Epithelial cell of proximal tubule (primary cell): ENCODE data around the gene CNNM4. TPM values are rescaled to one million over a fixed set of nuclear protein-coding genes. Genes with fewer than 3 reads are reported as not detected.
A peak's percentile ranks its signal among the peaks of the same experiment; 100 is the strongest.

ENCODE experiments used
- DNase-seq: peaks from one replicate; pipeline ENCODE4 v3.0.0-alpha.2; 2011; ENCODE audit warnings: low read depth
- H3K4me3 ChIP-seq: 2 replicates; pipeline ENCODE4 v1.5.1; 2011; ENCODE audit warnings: low read depth, mild to moderate bottlenecking, low read length
- total RNA-seq: library from RNA; depleted of rRNA; stranded (reverse); fragments of >200 nt; gene quantifications from 2 replicates; pipeline ENCODE4 v1.2.3, GENCODE V29; 2015
- TF ChIP-seq, protein P1 (sequence below): conservative IDR thresholded peaks from 2 replicates; pipeline ENCODE4 v1.5.1; 2012; ENCODE audit warnings: low read depth, mild to moderate bottlenecking, low read length

CNNM4 gene
- total RNA-seq, 1 donor from 2014 or later: 5.7 TPM

- no peak for DNase-seq
- TF ChIP-seq, protein P1, sequence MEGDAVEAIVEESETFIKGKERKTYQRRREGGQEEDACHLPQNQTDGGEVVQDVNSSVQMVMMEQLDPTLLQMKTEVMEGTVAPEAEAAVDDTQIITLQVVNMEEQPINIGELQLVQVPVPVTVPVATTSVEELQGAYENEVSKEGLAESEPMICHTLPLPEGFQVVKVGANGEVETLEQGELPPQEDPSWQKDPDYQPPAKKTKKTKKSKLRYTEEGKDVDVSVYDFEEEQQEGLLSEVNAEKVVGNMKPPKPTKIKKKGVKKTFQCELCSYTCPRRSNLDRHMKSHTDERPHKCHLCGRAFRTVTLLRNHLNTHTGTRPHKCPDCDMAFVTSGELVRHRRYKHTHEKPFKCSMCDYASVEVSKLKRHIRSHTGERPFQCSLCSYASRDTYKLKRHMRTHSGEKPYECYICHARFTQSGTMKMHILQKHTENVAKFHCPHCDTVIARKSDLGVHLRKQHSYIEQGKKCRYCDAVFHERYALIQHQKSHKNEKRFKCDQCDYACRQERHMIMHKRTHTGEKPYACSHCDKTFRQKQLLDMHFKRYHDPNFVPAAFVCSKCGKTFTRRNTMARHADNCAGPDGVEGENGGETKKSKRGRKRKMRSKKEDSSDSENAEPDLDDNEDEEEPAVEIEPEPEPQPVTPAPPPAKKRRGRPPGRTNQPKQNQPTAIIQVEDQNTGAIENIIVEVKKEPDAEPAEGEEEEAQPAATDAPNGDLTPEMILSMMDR: no peak
- peak overlapping the region; percentile 69 for H3K4me3 ChIP-seq
Measured at GRCh38 chr2:96764253-96764637, 3.5 kb downstream of the CNNM4 start.

DNA sequence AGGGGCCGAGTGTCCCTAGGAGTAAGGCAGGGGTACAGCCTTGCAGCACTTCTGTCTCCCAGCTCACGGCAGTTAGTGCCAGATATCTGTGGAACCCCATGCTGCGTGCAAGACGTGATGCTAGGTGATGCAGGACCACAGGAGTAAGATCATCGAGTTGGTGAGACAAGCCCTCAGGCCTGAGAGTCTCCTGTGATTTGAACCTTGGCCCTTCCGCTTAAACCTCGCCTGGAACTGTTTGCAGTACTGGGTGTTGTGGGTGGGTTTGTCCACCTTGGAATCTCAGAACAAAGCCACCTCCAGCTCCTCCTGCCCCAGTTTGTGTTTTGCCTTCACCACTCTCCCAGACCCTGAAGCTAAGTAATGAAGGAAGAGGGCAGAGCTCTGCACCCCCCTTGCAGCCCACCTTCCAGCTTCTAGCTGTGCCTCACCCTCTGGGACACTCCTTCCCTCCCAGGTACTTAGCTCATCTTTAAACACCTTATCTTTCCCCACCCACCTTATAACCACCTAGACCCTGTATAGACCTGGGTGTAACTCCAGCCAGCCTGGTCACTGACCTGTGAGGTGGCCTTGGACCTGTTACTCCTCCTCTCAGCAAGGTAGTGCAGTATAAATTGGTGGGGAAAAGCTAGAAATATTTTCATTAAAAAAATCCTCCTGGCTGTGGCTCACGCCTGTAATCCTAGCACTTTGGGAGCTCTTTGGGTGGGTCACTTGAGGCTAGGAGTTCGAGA, 6.6 kb downstream of the CNNM4 start:
- no peak overlapping the region for H3K4me3 ChIP-seq
- DNase-seq: no peak
- TF ChIP-seq, protein P1: no peak

DNA sequence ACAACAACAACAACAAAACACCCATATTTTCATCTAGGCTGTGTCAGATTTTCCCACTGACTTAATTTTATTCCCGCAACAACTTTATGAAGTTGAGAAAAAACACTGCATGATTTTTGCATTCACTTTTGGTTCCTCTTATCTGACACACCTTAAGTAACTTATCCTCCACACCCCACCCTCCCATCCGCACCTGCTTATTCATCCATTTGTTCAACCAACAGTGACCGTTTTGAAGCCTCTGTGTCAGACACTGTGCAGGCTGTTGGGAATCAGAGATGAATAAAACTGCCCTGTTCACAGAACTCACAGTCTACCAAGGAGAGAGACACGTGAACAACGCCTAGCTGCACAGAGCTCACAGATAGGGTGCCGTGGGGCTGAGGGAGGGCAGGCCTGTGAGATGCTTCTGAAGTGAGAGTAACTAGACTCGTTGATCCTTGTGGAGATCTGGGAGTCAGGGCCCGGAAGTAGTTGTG, 7.4 kb downstream of the CNNM4 start:
- DNase-seq: no peak
- no peak overlapping the region for H3K4me3 ChIP-seq

GRCh38 chr2:96769814-96770213, 9.1 kb downstream of the CNNM4 start:
- TF ChIP-seq, protein P1: no peak
- no peak overlapping the region for H3K4me3 ChIP-seq
- DNase-seq: no peak

More for the DNA sequence above, 7.4 kb downstream of the CNNM4 start:
- TF ChIP-seq, protein P1: no peak

- no peak overlapping the region for H3K4me3 ChIP-seq
- TF ChIP-seq, protein P1: no peak
- no peak for DNase-seq
Measured at GRCh38 chr2:96770442-96771202, 9.9 kb downstream of the CNNM4 start.

- TF ChIP-seq, protein P1: no peak
- H3K4me3 ChIP-seq: no peak overlapping the region
- DNase-seq: no peak
Measured at GRCh38 chr2:96771796-96772618, 11.3 kb downstream of the CNNM4 start.
